Suppressor macrophage treated with lipopolysaccharide for 4 hours (primary cell): ENCODE results near the gene KIF21B.

Experiments used
- DNase-seq: peaks from one replicate; pipeline ENCODE4 v3.0.0-alpha.2; 2020

Gene KIF21B

DNA sequence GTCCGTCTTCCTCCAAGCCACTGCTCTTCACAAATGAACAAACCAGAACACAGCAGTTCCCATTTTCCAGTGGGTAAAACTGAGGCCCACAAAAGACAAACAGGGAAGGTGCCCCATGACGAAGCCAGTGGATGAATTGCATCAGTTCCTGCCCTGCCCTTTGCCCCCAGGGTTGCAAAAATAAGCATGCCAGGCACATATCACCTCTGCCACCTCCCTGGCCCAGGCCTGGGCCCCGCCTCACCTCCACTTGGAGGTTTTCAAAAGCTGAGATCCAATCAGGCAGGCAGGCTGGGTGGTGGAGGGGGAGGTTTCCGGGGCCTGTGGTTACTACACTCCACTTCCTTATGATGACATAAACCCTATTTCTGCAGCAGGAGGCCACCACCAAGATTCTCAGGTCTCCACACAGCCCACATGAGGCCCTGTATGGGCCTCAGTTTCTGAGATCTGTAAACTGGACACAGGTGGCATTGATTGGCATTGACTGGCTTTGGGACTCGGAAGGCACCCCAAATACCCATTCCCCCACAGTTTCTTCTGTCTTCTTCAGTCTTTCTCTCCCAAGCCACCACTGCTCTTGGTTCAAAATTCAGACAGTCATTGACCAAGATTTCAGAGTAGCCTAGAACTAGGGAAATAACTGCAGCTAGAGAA lies 4.1 kb downstream of the KIF21B start:
- peak; percentile 76 for DNase-seq

- no peak for DNase-seq
Measured at GRCh38 chr1:201017828-201018163, 5.7 kb downstream of the KIF21B start.

DNA sequence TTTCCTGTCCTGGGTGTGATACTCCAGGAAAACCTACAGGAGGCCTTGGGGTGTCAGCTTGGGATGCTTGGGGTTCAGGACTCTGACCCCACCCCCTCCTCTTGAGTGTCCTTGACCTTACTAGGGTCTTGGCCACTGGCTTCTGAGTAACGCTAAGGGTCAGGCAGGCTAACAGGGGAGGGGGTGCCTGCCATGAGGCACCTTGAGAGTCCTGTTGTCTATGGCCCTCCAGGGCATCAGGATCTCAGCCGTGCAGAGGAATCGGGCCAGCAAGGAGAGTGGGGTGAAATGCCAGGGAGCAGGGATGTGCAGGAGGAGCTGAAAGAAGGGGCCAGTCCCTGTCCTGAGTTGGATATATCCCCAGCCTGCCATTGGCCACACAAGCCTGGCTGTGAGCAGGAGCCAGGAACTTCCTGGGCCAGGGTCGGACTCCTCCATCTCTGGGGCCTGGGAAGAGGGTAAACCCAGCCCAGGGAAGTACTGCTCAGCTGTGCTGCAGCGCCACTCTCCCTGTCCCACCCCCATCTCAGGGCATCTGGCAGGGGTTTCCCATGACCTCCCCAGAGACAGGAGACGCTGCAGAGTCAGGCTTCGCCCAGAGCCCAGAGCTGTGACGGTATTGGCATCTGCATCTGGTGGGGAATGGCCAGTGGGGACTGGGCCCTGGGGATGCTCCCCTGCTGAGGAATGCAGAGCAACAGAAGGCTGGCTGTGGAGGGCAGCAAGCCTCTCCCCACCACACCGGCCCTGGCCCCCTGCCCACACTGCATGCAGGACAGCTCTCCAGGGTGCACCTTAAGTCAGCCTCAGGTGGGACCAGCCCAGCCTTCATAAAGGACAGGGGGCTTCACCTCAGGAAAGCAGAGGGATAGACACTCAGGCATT lies 6.3 kb downstream of the KIF21B start:
- DNase-seq: no peak

GRCh38 chr1:201016211-201016651 lies 7.3 kb downstream of the KIF21B start:
- DNase-seq: no peak

DNA sequence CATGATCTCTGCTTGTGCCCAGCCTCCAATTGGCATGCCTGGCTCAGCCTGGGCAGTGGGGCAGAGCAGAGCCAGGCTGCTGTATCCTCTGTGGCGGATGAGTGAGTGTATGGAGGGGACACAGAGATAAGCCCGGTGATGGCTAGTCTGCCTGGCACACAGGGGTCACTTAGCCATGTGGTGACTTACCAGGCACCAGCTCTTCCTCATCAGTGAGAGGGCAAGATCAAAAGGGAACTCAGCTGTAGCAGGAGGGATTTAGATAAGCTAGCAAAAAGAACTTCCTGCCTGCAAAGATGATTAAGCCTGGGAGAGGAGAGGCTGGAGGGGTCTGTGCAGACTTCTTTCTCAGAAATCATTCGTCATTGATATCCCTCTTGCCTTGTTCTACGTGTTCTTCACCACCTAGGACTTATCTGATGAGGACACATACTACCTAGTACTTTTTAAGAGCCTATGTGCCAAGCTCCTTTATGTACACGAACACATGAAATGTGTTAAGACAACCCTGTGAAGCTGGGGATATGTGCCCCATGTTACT lies 7.9 kb downstream of the KIF21B start:
- DNase-seq: peak; percentile 59

GRCh38 chr1:201014816-201015200 lies 8.7 kb downstream of the KIF21B start:
- DNase-seq: peak; percentile 70

GRCh38 chr1:201013991-201014815 lies 9.3 kb downstream of the KIF21B start:
- DNase-seq: no peak

DNA sequence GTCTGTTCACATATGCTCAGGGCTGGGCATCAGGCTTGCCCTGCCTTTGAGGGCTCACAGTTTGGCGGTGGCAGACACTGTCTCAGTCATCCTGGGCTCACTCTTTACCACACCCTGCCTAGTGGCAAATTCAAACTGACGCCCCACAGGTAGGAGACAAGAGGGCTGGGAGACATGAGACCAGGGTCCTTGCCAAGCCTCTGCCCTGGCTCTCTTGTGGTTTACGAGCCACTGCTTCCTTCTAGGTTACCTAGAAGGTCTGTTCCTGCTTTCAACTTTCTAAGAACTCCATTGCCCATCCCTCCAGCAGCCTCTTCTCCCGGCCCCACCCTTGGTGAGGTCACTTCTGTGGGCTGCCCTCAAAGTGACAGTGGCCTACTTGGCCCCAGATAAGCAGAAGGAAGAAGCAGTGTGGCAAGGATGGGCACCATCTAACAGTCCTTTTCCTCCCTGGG lies 10.5 kb downstream of the KIF21B start:
- peak; percentile 82 for DNase-seq

- no peak for DNase-seq
Measured at GRCh38 chr1:201011616-201012015, 11.9 kb downstream of the KIF21B start.

DNA sequence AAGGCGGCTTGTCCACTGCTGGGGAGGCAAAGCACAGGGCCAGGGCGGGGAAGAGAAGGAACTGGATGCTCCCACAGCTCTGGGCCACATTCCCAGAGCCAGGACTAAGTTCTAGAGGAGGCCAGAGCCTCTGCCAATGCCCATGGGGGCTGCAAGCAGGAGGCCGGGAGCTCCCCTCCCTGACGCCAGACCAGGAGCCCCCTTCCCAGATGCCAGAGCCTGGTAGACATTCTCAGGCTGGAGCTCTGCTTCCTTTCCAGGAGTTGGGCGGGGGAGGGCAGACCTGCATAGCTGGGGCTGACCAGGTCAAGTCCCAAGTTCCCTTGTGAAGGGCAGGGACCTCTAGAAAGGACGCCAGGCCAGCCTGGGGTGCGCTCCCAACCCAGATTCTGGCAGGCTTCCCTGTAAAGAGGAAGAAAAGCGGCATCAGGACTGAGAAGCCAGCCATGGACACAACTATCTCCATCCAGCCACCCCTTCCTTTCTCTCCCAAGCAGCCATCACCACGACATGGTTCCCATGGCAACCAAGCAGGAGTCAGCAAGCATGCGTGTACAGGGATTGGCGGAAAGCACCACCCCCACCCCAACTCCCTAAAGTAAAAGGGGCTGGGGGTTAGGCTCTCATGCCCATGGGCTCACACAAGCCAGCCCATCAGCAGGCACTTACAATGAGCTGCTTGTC lies 13.4 kb downstream of the KIF21B start:
- no peak for DNase-seq

DNA sequence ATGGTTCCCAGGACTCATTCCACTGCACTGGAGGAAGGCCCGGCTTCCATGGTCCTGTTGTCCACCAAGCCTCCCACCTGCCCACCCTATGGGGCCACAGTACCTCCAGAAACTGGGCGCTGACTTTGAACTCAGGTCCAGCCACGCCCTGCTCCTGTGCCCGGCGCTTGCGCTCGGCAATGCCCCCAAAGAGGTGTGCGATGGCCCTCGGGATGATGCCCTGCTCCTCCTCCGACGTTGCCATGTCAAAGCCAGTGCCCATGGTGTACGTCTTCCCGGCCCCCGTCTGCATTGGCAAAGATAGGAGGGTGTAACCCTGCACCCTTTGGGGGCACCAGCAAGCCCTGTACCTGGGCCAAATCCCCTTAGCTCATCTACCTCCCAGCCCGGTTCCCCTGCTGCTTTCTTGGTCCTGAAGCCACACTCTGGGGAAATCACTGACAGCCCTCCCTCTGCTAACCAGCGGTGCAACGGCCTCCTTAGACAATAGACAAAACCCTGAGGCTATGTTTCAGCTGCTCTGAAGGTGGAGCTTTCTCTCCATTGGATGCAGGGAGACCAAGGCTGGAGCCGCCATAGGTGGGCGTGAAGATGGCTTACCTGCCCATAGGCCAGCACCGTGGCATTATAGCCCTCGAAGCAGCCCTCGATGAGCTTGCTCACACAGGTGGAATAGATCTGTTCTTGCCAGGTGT lies 14.7 kb downstream of the KIF21B start:
- no peak for DNase-seq

- DNase-seq: no peak
Measured at GRCh38 chr1:201007481-201007880, 16.0 kb downstream of the KIF21B start.

- no peak for DNase-seq
Measured at GRCh38 chr1:201006450-201006849, 17.1 kb downstream of the KIF21B start.

DNA sequence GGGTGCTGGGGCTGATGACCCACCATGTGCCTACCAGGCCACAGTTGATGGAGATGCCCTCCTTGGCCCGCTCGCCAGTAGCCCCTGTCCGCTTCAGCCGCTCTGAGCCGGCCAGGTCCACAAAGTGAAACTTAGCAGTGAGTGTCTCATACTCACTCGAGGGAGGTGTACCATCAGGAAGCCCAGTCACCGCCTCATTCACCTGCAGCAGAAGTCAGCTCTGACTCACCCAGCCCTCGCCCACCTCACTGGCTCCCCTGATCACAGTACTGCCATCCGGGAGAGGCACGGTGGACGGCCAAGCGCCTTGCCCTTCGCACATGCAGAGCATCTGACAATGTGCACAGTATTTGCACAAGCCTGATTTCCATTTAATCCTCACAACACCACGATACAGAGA lies 18.8 kb downstream of the KIF21B start:
- no peak for DNase-seq

DNA sequence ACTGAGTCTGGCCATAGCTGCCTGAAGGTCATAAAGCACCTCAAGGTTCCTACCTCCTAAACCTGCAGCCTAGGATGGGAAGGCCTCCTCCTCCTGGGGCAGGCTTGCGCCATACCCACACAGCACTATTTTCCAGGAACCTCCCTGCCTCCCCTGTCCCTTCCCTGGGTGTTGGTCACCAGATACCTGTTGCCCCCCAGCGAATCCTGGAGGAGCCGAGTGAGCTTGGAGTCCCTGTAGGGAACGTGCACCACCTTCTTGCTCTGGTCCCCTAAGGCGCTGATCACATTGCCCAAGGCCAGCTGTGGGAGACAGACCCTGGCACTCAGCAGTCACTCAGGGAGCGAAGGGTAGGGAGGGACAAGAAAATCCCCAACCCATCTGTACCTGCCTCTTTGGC lies 19.4 kb downstream of the KIF21B start:
- DNase-seq: no peak

DNA sequence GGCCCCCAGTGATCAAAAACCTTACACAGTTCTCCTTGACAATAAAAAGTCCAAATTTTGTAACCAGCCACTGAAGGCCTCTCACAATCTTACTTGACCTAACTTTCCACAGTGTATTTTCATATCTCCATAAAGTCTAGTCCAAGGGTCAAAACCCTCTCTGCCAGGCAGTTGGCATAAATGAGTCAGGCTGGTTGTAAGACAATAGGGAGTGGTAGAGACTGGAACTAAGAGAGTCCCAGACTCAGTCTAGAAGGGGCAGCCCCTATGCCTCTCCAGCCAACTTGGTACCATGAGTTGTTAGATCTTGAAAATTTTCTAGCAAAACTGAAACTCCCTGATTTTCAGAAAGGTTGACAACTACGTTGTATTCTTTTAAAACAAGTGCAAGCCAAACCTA lies 21.0 kb downstream of the KIF21B start:
- DNase-seq: no peak

- DNase-seq: no peak
Measured at GRCh38 chr1:201001962-201002361, 21.6 kb downstream of the KIF21B start.

- no peak for DNase-seq
Measured at GRCh38 chr1:201000391-201000790, 23.1 kb downstream of the KIF21B start.

DNA sequence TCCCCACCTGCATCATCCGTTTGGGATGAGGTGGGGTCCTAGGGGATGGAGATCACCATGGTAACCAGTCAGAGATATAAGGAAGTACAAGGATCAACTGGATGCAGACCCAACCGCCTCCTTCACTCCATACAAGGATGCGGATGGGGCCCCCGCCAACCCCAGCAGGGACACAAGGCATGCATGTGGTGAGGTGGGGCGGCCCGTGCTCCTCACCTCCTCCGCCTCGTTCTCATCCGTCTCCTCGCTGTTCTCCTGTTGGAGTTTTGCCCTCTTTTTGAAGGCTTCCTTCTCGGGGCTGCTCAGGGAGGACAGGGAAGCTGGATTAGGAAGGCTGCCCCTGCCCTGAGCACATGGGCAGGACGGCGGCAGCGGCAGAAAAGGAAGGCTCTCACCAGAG lies 23.8 kb downstream of the KIF21B start:
- DNase-seq: no peak

GRCh38 chr1:200998323-200998722 lies 25.2 kb downstream of the KIF21B start:
- DNase-seq: no peak

- DNase-seq: peak; percentile 32
Measured at GRCh38 chr1:200992382-200993048, 31.0 kb downstream of the KIF21B start.
